HG02852 (cell line): Measurements from ENCODE around the gene MAPK8.
A peak's percentile ranks its signal among the peaks of the same experiment; 100 is the strongest.

Source experiments
- ATAC-seq: cut with Tn5 transposase; IDR thresholded peaks from one replicate; pipeline ENCODE4 v1.9.1; 2021; ENCODE audit warnings: mild to moderate bottlenecking, moderate library complexity; ENCODE audit not compliant: unreplicated experiment

MAPK8 gene

GRCh38 chr10:48381971-48382370 is 75.5 kb downstream of the MAPK8 start:
- no peak for ATAC-seq

GRCh38 chr10:48382982-48383381 is 76.5 kb downstream of the MAPK8 start:
- ATAC-seq = no peak

GRCh38 chr10:48383393-48383792 is 76.9 kb downstream of the MAPK8 start:
- ATAC-seq = no peak

- no peak for ATAC-seq
Observed at GRCh38 chr10:48384699-48384982, 78.2 kb downstream of the MAPK8 start.

- ATAC-seq = no peak
Observed at GRCh38 chr10:48389272-48389671, 82.8 kb downstream of the MAPK8 start.

GRCh38 chr10:48389846-48390557 is 83.5 kb downstream of the MAPK8 start:
- ATAC-seq = no peak

GRCh38 chr10:48390558-48390871 is 84.0 kb downstream of the MAPK8 start:
- no peak for ATAC-seq

- peak; percentile 84 for ATAC-seq
Observed at GRCh38 chr10:48390933-48391845, 84.7 kb downstream of the MAPK8 start.

- ATAC-seq = no peak
Observed at GRCh38 chr10:48391994-48392393, 85.5 kb downstream of the MAPK8 start.

- no peak for ATAC-seq
Observed at GRCh38 chr10:48398261-48398660, 91.8 kb downstream of the MAPK8 start.

- ATAC-seq = no peak
Observed at GRCh38 chr10:48399056-48399541, 92.6 kb downstream of the MAPK8 start.

GRCh38 chr10:48399551-48399950 is 93.1 kb downstream of the MAPK8 start:
- ATAC-seq = no peak

GRCh38 chr10:48400129-48400849 is 93.8 kb downstream of the MAPK8 start:
- no peak for ATAC-seq

- no peak for ATAC-seq
Observed at GRCh38 chr10:48400850-48401220, 94.4 kb downstream of the MAPK8 start.

- ATAC-seq = no peak
Observed at GRCh38 chr10:48404646-48405045, 98.2 kb downstream of the MAPK8 start.

- no peak for ATAC-seq
Observed at GRCh38 chr10:48406204-48406603, 99.7 kb downstream of the MAPK8 start.

GRCh38 chr10:48406658-48407057 is 100.2 kb downstream of the MAPK8 start:
- ATAC-seq = no peak

- no peak for ATAC-seq
Observed at GRCh38 chr10:48410503-48410902, 104.0 kb downstream of the MAPK8 start.

- no peak for ATAC-seq
Observed at GRCh38 chr10:48411510-48411909, 105.0 kb downstream of the MAPK8 start.

GRCh38 chr10:48412081-48412480 is 105.6 kb downstream of the MAPK8 start:
- ATAC-seq = no peak

- no peak for ATAC-seq
Observed at GRCh38 chr10:48412933-48413332, 106.5 kb downstream of the MAPK8 start.

- ATAC-seq = no peak
Observed at GRCh38 chr10:48414160-48414559, 107.7 kb downstream of the MAPK8 start.
